ENCODE measurements around the gene CYREN.

The CYREN gene

GRCh38 chr7:135160858-135161653 is 9.5 kb downstream of the CYREN start:
- no peak for TF ChIP-seq CTCF (IDR thresholded peaks at IDR 0.05; ENCODE audit: low read depth, low read length)
- DNase-seq (ENCODE audit: extremely low read depth, low read depth), result no peak

- TF ChIP-seq CTCF (IDR thresholded peaks at IDR 0.05; ENCODE audit: low read depth, low read length), result no peak
- no peak for DNase-seq (ENCODE audit: extremely low read depth, low read depth)
These were observed 10.2 kb downstream of the CYREN start for GRCh38 chr7:135160098-135160857.

GRCh38 chr7:135159359-135160085 is 11.0 kb downstream of the CYREN start:
- no peak for DNase-seq (ENCODE audit: extremely low read depth, low read depth)
- no peak for TF ChIP-seq CTCF (IDR thresholded peaks at IDR 0.05; ENCODE audit: low read depth, low read length)

- TF ChIP-seq CTCF (IDR thresholded peaks at IDR 0.05; ENCODE audit: low read depth, low read length), result no peak
- DNase-seq (ENCODE audit: extremely low read depth, low read depth), result no peak
These were observed 11.6 kb downstream of the CYREN start for GRCh38 chr7:135158874-135159273.

GRCh38 chr7:135158141-135158655 is 12.3 kb downstream of the CYREN start:
- DNase-seq (ENCODE audit: extremely low read depth, low read depth), result no peak
- no peak for TF ChIP-seq CTCF (IDR thresholded peaks at IDR 0.05; ENCODE audit: low read depth, low read length)

GRCh38 chr7:135156290-135156689 is 14.2 kb downstream of the CYREN start:
- DNase-seq (ENCODE audit: extremely low read depth, low read depth), result no peak

More at GRCh38 chr7:135156290-135156689, 14.2 kb downstream of the CYREN start:
- TF ChIP-seq CTCF (IDR thresholded peaks at IDR 0.05; ENCODE audit: low read depth, low read length), result no peak
